Progenitor cell of endocrine pancreas (in vitro differentiated cells): Measurements from ENCODE around the gene RFPL4AL1. TPM values are rescaled to one million over a fixed set of nuclear protein-coding genes. Genes with fewer than 3 reads are reported as not detected.
"Not testable (repeated sequence)": the region's sequence is repeated elsewhere in the genome, so short reads cannot be mapped to it uniquely, and the experiment has no call there.

Source experiments
- DNase-seq: peaks from one replicate; pipeline ENCODE4 v3.0.0; 2021; ENCODE audit warnings: low spot score; ENCODE audit not compliant: unreplicated experiment
- H3K27ac Mint-ChIP-seq: 2 replicates; pipeline ENCODE4 v1.8.0; 2021; ENCODE audit warnings: mild to moderate bottlenecking, moderate library complexity, mixed read lengths
- H3K27me3 Mint-ChIP-seq: 2 replicates; pipeline ENCODE4 v1.8.0; 2021; ENCODE audit warnings: mixed read lengths
- H3K36me3 Mint-ChIP-seq: 2 replicates; pipeline ENCODE4 v1.8.0; 2022; ENCODE audit warnings: mixed read lengths; ENCODE audit not compliant: insufficient read depth
- H3K4me1 Mint-ChIP-seq: 2 replicates; pipeline ENCODE4 v1.8.0; 2021; ENCODE audit warnings: low read depth, mixed read lengths
- H3K4me3 Mint-ChIP-seq: 2 replicates; pipeline ENCODE4 v1.8.0; 2021; ENCODE audit warnings: low read depth, mild to moderate bottlenecking, moderate library complexity, mixed read lengths
- H3K9me3 Mint-ChIP-seq: 2 replicates; pipeline ENCODE4 v1.8.0; 2021; ENCODE audit warnings: low read depth, mixed read lengths
- long read RNA-seq: library from polyadenylated mRNA; unstranded; transcript quantifications from one replicate; pipeline ENCODE4 v2.0.0, GENCODE V29; 2020
- total RNA-seq: library from RNA; stranded (reverse); gene quantifications from 2 replicates; pipeline ENCODE4 v1.2.1, GENCODE V29; 2021
- TF ChIP-seq, protein P1 (sequence below): fragments of 200-600 bp; sonication (generic); IDR thresholded peaks from one replicate; pipeline ENCODE4 v1.5.0; 2021; ENCODE audit warnings: antibody characterized with exemption, mild to moderate bottlenecking; ENCODE audit not compliant: unreplicated experiment

The RFPL4AL1 gene
- total RNA-seq: not detected in 2 replicates
- long read RNA-seq: 0 reads

DNA sequence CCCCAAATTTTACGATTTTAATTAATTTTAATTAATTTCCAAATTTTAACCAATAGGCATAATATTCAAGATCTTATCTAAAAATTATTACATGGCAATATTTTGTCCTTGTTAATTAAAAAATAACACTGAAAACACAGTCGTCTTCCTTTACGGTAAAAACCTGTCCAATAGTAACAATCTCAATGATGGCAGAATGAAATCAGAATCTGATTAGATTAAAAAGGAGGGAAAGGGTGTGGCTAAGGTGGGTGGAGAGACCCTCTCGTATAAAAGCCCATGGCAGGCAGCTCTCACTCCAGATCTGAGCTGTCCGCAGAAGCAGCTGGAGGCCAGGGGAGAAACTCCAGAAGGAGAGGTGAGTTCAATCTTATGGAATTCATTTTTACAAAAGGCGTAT is at the start of gene RFPL4AL1:
RFPL4AL1 (plus strand) TSS at position 301 of the 400 bp plus-strand sequence. CDS start 2,687 bp downstream, outside the sequence.
- not testable (repeated sequence) for H3K27ac Mint-ChIP-seq, H3K27me3 Mint-ChIP-seq, H3K4me3 Mint-ChIP-seq, DNase-seq, H3K4me1 Mint-ChIP-seq, H3K36me3 Mint-ChIP-seq
- H3K9me3 Mint-ChIP-seq: peaks cover 29% of the 10 kb centered on the region

DNA sequence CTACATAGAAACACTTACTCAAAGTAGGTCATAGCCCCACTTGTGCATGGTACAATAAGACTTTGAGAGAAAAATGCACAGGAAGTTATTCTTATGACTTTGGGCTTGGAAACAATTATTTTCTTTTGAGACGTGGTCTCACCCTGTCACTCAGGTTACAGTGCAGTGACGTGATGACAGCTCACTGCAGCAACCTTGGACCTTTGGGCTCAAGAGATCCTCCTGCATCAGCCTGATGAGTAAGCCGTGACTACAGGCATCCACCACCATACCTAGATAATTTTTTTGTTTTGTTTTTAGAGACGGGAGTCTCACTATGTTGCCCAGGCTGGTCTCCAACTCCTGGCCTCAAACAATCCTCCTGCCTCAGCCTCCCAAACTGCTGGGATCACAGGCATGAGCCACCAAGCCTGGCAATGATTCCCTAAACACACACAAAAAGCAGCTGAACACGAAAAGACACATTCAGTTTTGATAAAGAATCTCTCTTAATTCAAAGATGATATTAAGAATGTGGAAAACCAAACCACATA is 48.6 kb upstream of the RFPL4AL1 start:
- DNase-seq: no peak
- Mint-ChIP-seq H3K36me3 (no peaks in the 10 kb centered on the region), H3K4me3 (no peak overlapping the region), H3K4me1 (no peaks in the 10 kb centered on the region), H3K27me3 (no peaks in the 10 kb centered on the region), H3K9me3 (peaks cover 49% of the 10 kb centered on the region), H3K27ac (no peak overlapping the region)
- TF ChIP-seq, protein P1, sequence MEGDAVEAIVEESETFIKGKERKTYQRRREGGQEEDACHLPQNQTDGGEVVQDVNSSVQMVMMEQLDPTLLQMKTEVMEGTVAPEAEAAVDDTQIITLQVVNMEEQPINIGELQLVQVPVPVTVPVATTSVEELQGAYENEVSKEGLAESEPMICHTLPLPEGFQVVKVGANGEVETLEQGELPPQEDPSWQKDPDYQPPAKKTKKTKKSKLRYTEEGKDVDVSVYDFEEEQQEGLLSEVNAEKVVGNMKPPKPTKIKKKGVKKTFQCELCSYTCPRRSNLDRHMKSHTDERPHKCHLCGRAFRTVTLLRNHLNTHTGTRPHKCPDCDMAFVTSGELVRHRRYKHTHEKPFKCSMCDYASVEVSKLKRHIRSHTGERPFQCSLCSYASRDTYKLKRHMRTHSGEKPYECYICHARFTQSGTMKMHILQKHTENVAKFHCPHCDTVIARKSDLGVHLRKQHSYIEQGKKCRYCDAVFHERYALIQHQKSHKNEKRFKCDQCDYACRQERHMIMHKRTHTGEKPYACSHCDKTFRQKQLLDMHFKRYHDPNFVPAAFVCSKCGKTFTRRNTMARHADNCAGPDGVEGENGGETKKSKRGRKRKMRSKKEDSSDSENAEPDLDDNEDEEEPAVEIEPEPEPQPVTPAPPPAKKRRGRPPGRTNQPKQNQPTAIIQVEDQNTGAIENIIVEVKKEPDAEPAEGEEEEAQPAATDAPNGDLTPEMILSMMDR: no peak

DNA sequence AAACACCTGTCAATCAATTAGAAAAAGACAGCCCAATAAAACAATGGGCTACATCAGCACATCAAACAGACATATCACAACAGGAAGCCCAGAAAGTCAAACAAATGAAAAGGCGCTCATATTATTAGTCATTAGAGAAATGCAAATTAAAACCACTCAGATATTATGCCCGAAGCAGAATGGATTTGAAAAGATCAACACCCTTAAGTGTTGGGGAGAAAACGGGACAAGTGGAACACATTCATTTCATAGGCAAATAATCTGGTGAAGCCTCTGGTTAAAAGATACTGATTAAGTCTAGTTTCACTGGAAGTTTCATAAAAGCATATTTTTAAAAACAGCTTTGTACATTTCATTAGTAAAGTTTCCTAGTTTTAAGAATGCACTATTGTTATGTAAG is 48.1 kb upstream of the RFPL4AL1 start:
- Mint-ChIP-seq H3K36me3 (no peaks in the 10 kb centered on the region), H3K4me1 (no peaks in the 10 kb centered on the region), H3K4me3 (no peak overlapping the region), H3K27me3 (no peaks in the 10 kb centered on the region), H3K27ac (no peak overlapping the region), H3K9me3 (peaks cover 52% of the 10 kb centered on the region)
- TF ChIP-seq, protein P1: no peak
- no peak for DNase-seq

GRCh38 chr19:55723491-55723890 is 45.4 kb upstream of the RFPL4AL1 start:
- Mint-ChIP-seq H3K36me3 (no peaks in the 10 kb centered on the region), H3K4me1 (no peaks in the 10 kb centered on the region), H3K9me3 (peaks cover 53% of the 10 kb centered on the region)

GRCh38 chr19:55730378-55730777 is 38.5 kb upstream of the RFPL4AL1 start:
- H3K4me3 Mint-ChIP-seq, H3K27me3 Mint-ChIP-seq, H3K36me3 Mint-ChIP-seq, H3K27ac Mint-ChIP-seq, DNase-seq, H3K4me1 Mint-ChIP-seq: not testable (repeated sequence)
- peaks cover 58% of the 10 kb centered on the region for H3K9me3 Mint-ChIP-seq

More at GRCh38 chr19:55723491-55723890, 45.4 kb upstream of the RFPL4AL1 start:
- DNase-seq: no peak
- Mint-ChIP-seq H3K4me3 (no peak overlapping the region), H3K27ac (no peak overlapping the region), H3K27me3 (no peaks in the 10 kb centered on the region)
- TF ChIP-seq, protein P1: no peak

DNA sequence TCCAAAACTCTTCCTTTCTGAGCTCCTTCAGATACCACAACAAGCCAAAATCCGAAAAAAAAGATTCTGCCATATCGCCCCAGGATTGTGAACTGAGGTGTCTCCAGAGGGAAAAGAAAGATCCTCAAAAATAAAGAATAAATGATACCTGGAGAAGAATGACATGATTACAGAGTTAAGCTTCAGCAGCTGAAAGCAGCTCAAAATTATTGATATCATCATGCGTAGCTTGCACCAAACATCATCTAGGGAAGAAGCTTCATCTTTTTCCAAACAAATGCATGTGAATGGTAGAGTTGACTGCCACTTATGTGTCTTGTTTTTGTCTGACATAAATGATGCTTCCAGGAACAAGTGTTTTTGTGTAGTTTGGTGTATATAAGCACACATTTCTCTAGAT is 30.6 kb upstream of the RFPL4AL1 start, which contains the start of gene NLRP9:
NLRP9 (minus strand) TSS at position 101 of the 400 bp plus-strand sequence; CDS start at position 73, 28 bp downstream.
- Mint-ChIP-seq H3K36me3 (no peaks in the 10 kb centered on the region), H3K9me3 (peaks cover 41% of the 10 kb centered on the region), H3K4me1 (no peaks in the 10 kb centered on the region), H3K27ac (no peak within 1 kb of the TSS), H3K4me3 (no peak within 1 kb of the TSS), H3K27me3 (no peaks in the 10 kb centered on the region)
- TF ChIP-seq, protein P1: no peak
- DNase-seq: no peak
